ENCODE measurements around the gene CNTFR.

The CNTFR gene

DNA sequence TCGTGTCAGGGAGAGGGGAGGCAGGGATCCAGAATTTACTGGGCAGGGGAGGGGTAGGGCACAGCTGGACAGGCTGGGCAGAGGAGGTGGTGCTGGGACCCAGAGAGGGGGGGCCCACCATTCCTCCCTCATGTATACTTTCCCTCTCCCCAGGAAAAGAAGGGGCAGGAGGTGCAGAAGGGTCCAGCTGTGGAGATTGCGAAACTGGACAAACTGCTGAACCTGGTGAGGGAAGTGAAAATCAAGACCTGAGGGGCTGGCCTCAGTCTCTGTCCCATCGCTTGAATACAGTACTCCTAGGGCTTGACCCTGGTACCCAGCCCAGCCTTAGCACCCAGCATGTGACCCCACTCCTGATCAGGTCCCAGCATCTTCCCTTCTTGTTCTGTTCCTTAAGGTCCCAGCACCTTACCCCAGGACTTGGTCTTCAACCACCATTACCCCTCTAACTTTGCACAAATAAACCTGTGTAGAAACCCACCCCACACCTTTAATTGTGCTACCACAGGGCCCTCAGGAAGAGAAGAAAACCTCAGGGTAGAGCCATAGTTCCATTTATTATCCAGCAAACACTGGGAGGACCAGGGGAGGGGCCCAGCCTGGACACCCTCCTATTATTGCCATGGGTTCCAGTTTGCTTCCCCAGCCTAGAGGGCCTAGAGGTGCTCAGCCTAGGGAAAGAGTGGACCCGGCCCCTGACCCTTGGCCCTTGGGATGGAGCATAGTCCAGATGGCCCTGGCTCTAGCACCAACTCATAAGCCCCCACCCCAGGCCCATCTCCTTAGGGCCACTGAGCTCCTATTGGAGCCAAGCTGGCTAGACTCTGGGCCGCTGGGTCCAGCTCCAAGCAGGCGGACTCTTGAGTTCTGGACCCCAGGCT, 68.8 kb downstream of the CNTFR start:
- H3K4me3 ChIP-seq (ENCODE audit: low read depth, low read length) = no peak overlapping the region
- ChIA-PET CTCF (interaction anchor here (0.8 to 2.0 kb wide), 4 partner anchors 71 to 118 kb away, joined by 3 to 6 read pairs (median 4); no protein-coding TSS in a partner anchor), POLR2A (no interaction called here)
- TF ChIP-seq, protein P1, sequence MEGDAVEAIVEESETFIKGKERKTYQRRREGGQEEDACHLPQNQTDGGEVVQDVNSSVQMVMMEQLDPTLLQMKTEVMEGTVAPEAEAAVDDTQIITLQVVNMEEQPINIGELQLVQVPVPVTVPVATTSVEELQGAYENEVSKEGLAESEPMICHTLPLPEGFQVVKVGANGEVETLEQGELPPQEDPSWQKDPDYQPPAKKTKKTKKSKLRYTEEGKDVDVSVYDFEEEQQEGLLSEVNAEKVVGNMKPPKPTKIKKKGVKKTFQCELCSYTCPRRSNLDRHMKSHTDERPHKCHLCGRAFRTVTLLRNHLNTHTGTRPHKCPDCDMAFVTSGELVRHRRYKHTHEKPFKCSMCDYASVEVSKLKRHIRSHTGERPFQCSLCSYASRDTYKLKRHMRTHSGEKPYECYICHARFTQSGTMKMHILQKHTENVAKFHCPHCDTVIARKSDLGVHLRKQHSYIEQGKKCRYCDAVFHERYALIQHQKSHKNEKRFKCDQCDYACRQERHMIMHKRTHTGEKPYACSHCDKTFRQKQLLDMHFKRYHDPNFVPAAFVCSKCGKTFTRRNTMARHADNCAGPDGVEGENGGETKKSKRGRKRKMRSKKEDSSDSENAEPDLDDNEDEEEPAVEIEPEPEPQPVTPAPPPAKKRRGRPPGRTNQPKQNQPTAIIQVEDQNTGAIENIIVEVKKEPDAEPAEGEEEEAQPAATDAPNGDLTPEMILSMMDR (IDR thresholded peaks at IDR 0.05; ENCODE audit: insufficient read depth, low read length, missing control alignments) = no peak
- no peak for DNase-seq (ENCODE audit: low read depth, low spot score)

DNA sequence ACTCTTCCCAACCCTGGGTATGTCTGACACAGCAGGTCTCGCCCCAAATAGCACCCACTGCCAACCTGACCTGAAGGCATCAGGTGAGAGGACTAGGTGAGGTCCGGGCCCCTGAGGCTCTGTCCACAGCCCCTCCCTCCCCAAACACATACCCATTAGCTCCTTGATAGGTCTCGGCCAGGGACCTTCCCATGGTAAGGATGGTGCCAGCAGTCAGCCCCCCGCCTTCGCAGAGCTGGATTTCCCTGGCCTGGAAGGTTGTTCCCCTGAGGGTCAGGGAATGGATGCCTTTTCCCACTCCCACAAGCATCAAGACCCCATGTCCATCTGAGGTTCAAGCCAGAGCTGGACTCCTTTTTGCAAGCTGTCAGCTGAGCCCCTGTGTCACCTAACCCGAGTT, 69.4 kb downstream of the CNTFR start:
- TF ChIP-seq, protein P1 (IDR thresholded peaks at IDR 0.05; ENCODE audit: insufficient read depth, low read length, missing control alignments) = no peak
- ChIA-PET CTCF (interaction anchor here (0.9 to 11.1 kb wide), 3 partner anchors 18 to 115 kb away, joined by 3 to 97 read pairs (median 6); no protein-coding TSS in a partner anchor), POLR2A (no interaction called here)
- no peak for DNase-seq (ENCODE audit: low read depth, low spot score)
- H3K4me3 ChIP-seq (ENCODE audit: low read depth, low read length) = no peak overlapping the region

DNA sequence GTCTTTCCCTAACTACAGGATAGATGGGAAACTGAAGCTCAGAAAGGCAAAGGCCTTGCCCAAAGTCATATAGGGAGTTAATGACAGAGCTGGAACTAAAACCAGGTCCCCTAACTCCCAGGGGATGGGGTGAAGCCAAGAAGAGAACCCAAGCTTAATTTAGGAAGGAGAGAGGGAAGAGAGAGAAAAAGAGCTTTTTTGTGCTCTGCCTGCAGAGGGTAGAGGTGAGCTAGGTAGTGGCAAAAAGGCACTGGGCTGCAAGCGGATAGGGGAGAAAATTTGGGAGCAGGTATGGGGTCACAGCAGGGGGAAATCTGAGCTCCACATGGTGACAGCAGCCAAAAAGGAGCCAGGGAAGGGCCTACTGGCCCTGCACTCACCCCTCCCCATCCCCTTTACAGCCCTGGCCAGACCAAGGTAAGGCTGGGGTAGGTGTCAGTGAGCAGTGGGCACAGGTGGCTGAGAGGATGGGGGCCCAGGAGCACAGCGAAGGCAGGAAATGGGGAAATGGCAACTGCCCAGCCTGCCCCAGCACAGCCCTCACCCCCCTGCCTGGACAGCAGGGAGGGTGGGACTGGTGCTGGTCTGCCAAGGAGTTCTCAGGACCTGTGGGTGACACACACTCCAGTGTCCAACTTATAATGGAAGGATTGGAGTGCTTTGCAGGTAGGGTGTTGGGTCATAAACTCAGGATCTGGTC, 70.1 kb downstream of the CNTFR start:
- no peak overlapping the region for H3K4me3 ChIP-seq (ENCODE audit: low read depth, low read length)
- no peak for DNase-seq (ENCODE audit: low read depth, low spot score)
- ChIA-PET POLR2A (interaction anchor here (0.7 kb wide), 1 partner anchor 99 kb away, joined by 3 read pairs; no protein-coding TSS in a partner anchor), CTCF (interaction anchor here (0.9 to 11.1 kb wide), 4 partner anchors 13 to 115 kb away, joined by 3 to 97 read pairs (median 4); no protein-coding TSS in a partner anchor)
- TF ChIP-seq, protein P1 (IDR thresholded peaks at IDR 0.05; ENCODE audit: insufficient read depth, low read length, missing control alignments) = no peak

DNA sequence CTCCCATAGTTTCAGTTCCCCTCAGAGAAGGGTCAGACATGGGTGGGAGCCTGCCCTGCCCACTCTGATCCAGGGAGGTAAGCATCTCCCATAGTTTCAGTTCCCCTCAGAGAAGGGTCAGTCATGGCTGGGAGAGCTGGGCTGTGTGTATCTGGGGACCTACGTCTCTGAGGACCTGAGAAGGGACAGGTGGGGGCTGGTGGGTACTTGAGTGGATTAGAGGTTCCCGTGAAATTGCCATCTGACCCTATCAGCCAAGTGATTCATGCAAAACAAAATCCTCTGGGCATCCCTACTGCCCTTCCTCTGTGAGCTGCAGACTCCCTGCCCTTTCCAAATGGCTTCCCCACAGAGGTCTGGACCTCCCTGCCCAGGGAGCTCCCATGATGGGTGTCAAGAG, 70.6 kb downstream of the CNTFR start:
- H3K4me3 ChIP-seq (ENCODE audit: low read depth, low read length) = no peak overlapping the region
- no peak for DNase-seq (ENCODE audit: low read depth, low spot score)
- POLR2A ChIA-PET = interaction anchor here (0.7 kb wide), 1 partner anchor 99 kb away, joined by 3 read pairs; no protein-coding TSS in a partner anchor
- TF ChIP-seq, protein P1 (IDR thresholded peaks at IDR 0.05; ENCODE audit: insufficient read depth, low read length, missing control alignments) = no peak
- CTCF ChIA-PET = interaction anchor here (1.1 to 11.1 kb wide), 2 partner anchors 14 to 17 kb away, joined by 3 to 97 read pairs; no protein-coding TSS in a partner anchor

DNA sequence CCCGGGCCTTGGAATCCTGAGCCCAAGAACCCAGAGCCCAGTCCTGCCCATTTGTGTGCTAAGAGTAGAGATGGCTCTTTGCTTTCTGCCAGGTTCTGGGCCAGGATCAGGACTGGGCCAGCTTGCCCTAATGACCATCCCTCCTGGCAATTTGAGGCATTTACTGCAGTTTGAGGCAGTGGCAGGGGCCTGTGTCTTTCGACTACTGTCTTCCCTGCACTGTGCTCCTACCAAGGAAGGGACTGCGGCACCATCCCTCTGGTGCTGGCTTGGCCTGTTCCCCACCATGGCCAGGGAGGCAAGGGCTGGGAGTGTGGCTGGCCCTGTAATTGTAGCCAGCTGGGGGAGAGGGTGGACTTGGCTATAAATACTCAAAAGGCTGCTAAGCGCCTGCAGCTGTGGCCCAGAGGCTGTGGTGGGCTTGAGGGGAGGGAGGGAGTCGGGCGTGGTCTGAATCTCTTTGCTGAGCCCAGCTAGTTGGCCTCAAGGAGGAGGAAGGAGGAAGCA, 71.4 kb downstream of the CNTFR start:
- ChIA-PET POLR2A (no interaction called here), CTCF (interaction anchor here (0.9 to 11.1 kb wide), 2 partner anchors 16 to 87 kb away, joined by 3 to 97 read pairs; no protein-coding TSS in a partner anchor)
- TF ChIP-seq, protein P1 (IDR thresholded peaks at IDR 0.05; ENCODE audit: insufficient read depth, low read length, missing control alignments) = no peak
- no peak for DNase-seq (ENCODE audit: low read depth, low spot score)
- no peak overlapping the region for H3K4me3 ChIP-seq (ENCODE audit: low read depth, low read length)
